B cell (primary cell): ENCODE data around the gene CSMD2. TPM values are rescaled to one million over a fixed set of nuclear protein-coding genes. Genes with fewer than 3 reads are reported as not detected.

Source experiments
- ATAC-seq: fragments of 200-7000 bp; cut with Tn5 transposase; one replicate; pipeline ENCODE4 v1.10.0; 2021; ENCODE audit warnings: low read depth, mild to moderate bottlenecking, moderate number of reproducible peaks, moderate library complexity
- CTCF ChIA-PET: fragments of 350-600 bp; sonication (Branson Sonifier 250); formaldehyde crosslinking; loops from one replicate; lab custom pipeline; 2021; ENCODE audit warnings: antibody characterized with exemption, inconsistent platforms; lab: Charles Lee
- POLR2A ChIA-PET: fragments of 350-600 bp; sonication (Branson Sonifier 250); formaldehyde crosslinking; loops from one replicate; lab custom pipeline; 2021; ENCODE audit warnings: antibody characterized with exemption; lab: Charles Lee
- DNase-seq: peaks from one replicate; pipeline ENCODE4 v3.0.0; 2013
- H2AFZ ChIP-seq: 2 replicates; pipeline ENCODE4 v1.6.1; 2012; ENCODE audit warnings: mild to moderate bottlenecking, low read depth, low read length; ENCODE audit not compliant: insufficient read depth, poor library complexity, severe bottlenecking
- H3K27ac ChIP-seq, 2 donors: 1 replicate in 1 of 2; 2 replicates in 1 of 2; pipeline ENCODE4 v1.5.1; 2012 to 2013; ENCODE audit warnings: low read length in 2 of 2, mild to moderate bottlenecking in 2 of 2, moderate library complexity in 1 of 2
- H3K27me3 ChIP-seq, 4 experiments: fragments of 200-600 bp in 1 of 4; sonication (generic) in 1 of 4; replicated peaks in 1 of 4; 1 replicate in 2 of 4; 2 replicates in 2 of 4; pipeline versions ENCODE4 v1.6.1 to v1.7.0; 2013 to 2016; ENCODE audit warnings: low read length in 3 of 4, mild to moderate bottlenecking in 2 of 4, mixed read lengths in 1 of 4, moderate library complexity in 1 of 4; ENCODE audit not compliant: insufficient read depth in 4 of 4, control insufficient read depth in 3 of 4; ENCODE audit errors: control extremely low read depth in 1 of 4
- H3K36me3 ChIP-seq, 2 experiments: replicated peaks in 1 of 2; 1 replicate in 1 of 2; 2 replicates in 1 of 2; pipeline versions ENCODE4 v1.6.1 to v1.7.1; 2013; ENCODE audit warnings: low read length in 1 of 2; ENCODE audit not compliant: insufficient read depth in 2 of 2, control insufficient read depth in 1 of 2; ENCODE audit errors: control extremely low read depth in 1 of 2, extremely low read depth in 1 of 2
- H3K4me1 ChIP-seq, 2 donors: fragments of 200-600 bp in 1 of 2; sonication (generic) in 1 of 2; 1 replicate in 1 of 2; 2 replicates in 1 of 2; pipeline versions ENCODE4 v1.5.1 to v1.6.1; 2013 to 2017; ENCODE audit warnings: low read length in 2 of 2; ENCODE audit not compliant: control insufficient read depth in 2 of 2, insufficient read depth in 2 of 2
- H3K4me2 ChIP-seq: replicated peaks from 2 replicates; pipeline ENCODE3; 2012; ENCODE audit warnings: mild to moderate bottlenecking, low read depth, low read length; ENCODE audit not compliant: poor library complexity, severe bottlenecking
- H3K4me3 ChIP-seq, 5 experiments: fragments of 200-600 bp in 1 of 5; sonication (generic) in 1 of 5; 1 replicate in 3 of 5; 2 replicates in 2 of 5; pipeline versions ENCODE4 v1.5.1 to v1.7.0; 2011 to 2016; ENCODE audit warnings: low read length in 4 of 5, mild to moderate bottlenecking in 4 of 5, low read depth in 2 of 5, control low read depth in 1 of 5, moderate library complexity in 1 of 5; ENCODE audit not compliant: insufficient read depth in 1 of 5; ENCODE audit errors: control extremely low read depth in 1 of 5, extremely low read depth in 1 of 5
- H3K79me2 ChIP-seq: fragments of 200-600 bp; sonication (generic); one replicate; pipeline ENCODE4 v1.6.0; 2016; ENCODE audit warnings: low read length; ENCODE audit not compliant: control insufficient read depth, insufficient read depth
- H3K9ac ChIP-seq: fragments of 200-600 bp; sonication (generic); 2 replicates; pipeline ENCODE4 v1.6.1; 2017; ENCODE audit warnings: mild to moderate bottlenecking, low read length, moderate library complexity
- H3K9me3 ChIP-seq, 3 donors: one replicate each; pipeline versions ENCODE4 v1.6.1 to v1.7.1; 2013; ENCODE audit warnings: low read length in 2 of 3; ENCODE audit not compliant: control insufficient read depth in 2 of 3, insufficient read depth in 1 of 3; ENCODE audit errors: control extremely low read depth in 1 of 3
- H4K20me1 ChIP-seq: 2 replicates; pipeline ENCODE4 v1.6.0; 2012; ENCODE audit warnings: mild to moderate bottlenecking, low read length; ENCODE audit not compliant: insufficient read depth, control insufficient read depth, poor library complexity, severe bottlenecking
- H3K27ac Mint-ChIP-seq: one replicate; pipeline ENCODE4 v1.8.0; 2021; ENCODE audit warnings: mixed read lengths
- H3K27me3 Mint-ChIP-seq: one replicate; pipeline ENCODE4 v1.8.0; 2021; ENCODE audit warnings: mixed read lengths
- H3K4me1 Mint-ChIP-seq: one replicate; pipeline ENCODE4 v1.8.0; 2021; ENCODE audit warnings: mixed read lengths
- H3K4me3 Mint-ChIP-seq: one replicate; pipeline ENCODE4 v1.8.0; 2021; ENCODE audit warnings: mixed read lengths
- H3K9me3 Mint-ChIP-seq: one replicate; pipeline ENCODE4 v1.8.0; 2022; ENCODE audit warnings: mixed read lengths; ENCODE audit not compliant: insufficient read depth
- EZH2 ChIP-seq: IDR thresholded peaks from 2 replicates; pipeline ENCODE4 v1.6.1; 2012; ENCODE audit warnings: borderline replicate concordance, low read depth, mild to moderate bottlenecking, moderate library complexity, low read length; ENCODE audit not compliant: insufficient read depth, poor library complexity, severe bottlenecking
- WGBS: methylation state at CpG from one replicate; pipeline ENCODE4 v1.1.5; 2013; ENCODE audit warnings: missing lambda C conversion rate; ENCODE audit not compliant: insufficient coverage; 5-methylcytosine and 5-hydroxymethylcytosine counted together
- intact Hi-C: fragments of 100-400 bp; cut with micrococcal nuclease; formaldehyde crosslinking; loops from one replicate; pipeline ENCODE4 v1.10.0; 2022
- polyA plus RNA-seq: library from polyadenylated mRNA; depleted of rRNA; stranded (reverse); fragments of >200 nt; gene quantifications from 2 replicates; pipeline ENCODE4 v1.2.3, GENCODE V29; 2012
- total RNA-seq, 2 donors: library from RNA; stranded (reverse); fragments of 120-200 nt in 1 of 2; gene quantifications; 1 replicate in 1 of 2; 2 replicates in 1 of 2; pipeline versions ENCODE4 v1.2.3 to v1.2.4, GENCODE V29; 2013 to 2022
- TF ChIP-seq, protein P1 (sequence below): fragments of 200-600 bp; IDR thresholded peaks from one replicate; pipeline ENCODE4 v1.8.0; 2022; ENCODE audit warnings: antibody characterized with exemption, mild to moderate bottlenecking

The CSMD2 gene
- total and polyA plus RNA-seq, 2 donors (not counting 1 experiment from before 2014, with no cell fraction given): not detected

DNA sequence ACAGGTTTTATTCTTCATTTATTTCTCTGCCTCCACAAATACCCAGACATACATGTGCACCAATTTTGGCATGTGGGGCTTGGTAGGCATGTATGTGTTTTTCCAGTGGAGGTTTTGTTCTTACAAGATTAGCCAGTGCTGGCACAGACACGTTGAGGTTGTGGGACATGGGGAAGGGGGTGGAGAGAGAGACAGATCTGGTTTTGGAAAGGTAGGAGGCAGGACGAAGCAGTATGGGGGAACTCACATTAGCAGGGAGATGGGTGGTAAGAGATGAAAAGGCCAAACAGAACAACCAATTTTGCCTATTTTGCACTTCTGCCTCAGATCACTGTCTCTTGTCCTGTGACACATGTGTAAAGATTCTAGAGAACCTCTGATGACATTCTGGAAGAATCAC, 467.2 kb downstream of the CSMD2 start:
- POLR2A ChIA-PET: no interaction called here
- DNase-seq: no peak
- H3K9me3 ChIP-seq: peaks cover 0 to 5% (median 1%) of the 10 kb centered on the region in 3 donors
- CTCF ChIA-PET: no interaction called here
- H3K4me3 Mint-ChIP-seq: no peak overlapping the region
- no peaks in the 10 kb centered on the region for H3K4me1 ChIP-seq
- WGBS: 55% methylated on average over 2 of the region's 2 CpGs
- peaks cover 0 to 2% (median 0%) of the 10 kb centered on the region in 4 experiments for H3K27me3 ChIP-seq
- no peaks in the 10 kb centered on the region for H3K4me1 Mint-ChIP-seq
- TF ChIP-seq, protein P1, sequence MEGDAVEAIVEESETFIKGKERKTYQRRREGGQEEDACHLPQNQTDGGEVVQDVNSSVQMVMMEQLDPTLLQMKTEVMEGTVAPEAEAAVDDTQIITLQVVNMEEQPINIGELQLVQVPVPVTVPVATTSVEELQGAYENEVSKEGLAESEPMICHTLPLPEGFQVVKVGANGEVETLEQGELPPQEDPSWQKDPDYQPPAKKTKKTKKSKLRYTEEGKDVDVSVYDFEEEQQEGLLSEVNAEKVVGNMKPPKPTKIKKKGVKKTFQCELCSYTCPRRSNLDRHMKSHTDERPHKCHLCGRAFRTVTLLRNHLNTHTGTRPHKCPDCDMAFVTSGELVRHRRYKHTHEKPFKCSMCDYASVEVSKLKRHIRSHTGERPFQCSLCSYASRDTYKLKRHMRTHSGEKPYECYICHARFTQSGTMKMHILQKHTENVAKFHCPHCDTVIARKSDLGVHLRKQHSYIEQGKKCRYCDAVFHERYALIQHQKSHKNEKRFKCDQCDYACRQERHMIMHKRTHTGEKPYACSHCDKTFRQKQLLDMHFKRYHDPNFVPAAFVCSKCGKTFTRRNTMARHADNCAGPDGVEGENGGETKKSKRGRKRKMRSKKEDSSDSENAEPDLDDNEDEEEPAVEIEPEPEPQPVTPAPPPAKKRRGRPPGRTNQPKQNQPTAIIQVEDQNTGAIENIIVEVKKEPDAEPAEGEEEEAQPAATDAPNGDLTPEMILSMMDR: no peak
- no peak for TF ChIP-seq EZH2
- H3K36me3 ChIP-seq: no peaks in the 10 kb centered on the region
- intact Hi-C loops: no loop called here
- no peak overlapping the region for H3K9ac ChIP-seq
- H3K27ac ChIP-seq: no peak overlapping the region
- H3K4me3 ChIP-seq: no peak overlapping the region
- H3K79me2 ChIP-seq: no peaks in the 10 kb centered on the region
- no peak overlapping the region for H3K27ac Mint-ChIP-seq
- no peak overlapping the region for H2AFZ ChIP-seq
- H3K9me3 Mint-ChIP-seq: no peaks in the 10 kb centered on the region
- no peak for ATAC-seq
- H4K20me1 ChIP-seq: no peaks in the 10 kb centered on the region
- H3K4me2 ChIP-seq: no peak overlapping the region
- peaks cover 28% of the 10 kb centered on the region for H3K27me3 Mint-ChIP-seq

DNA sequence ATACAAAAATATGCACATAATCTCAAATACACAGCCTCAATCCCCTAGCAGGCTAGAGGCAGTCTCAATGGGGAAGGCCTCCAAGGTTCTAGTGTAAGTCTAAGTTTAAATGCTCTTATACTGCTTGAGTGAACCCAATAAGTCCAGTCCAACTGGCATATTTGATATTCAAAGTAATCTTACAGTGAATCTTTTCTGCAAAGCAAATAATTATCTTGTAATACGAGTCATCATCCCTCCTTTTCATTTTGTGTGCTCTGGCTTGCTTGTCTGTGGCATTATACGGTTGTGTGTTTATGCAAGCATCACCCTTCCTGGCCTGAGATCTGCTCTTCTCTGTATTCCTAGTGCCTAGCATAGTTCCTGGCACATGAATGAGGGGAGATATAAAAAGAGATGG, 468.1 kb downstream of the CSMD2 start:
- Histone ChIP-seq H3K4me1 (no peaks in the 10 kb centered on the region), H3K9me3 (peaks cover 0 to 5% (median 1%) of the 10 kb centered on the region in 3 donors), H3K4me3 (no peak overlapping the region), H3K36me3 (no peaks in the 10 kb centered on the region), H4K20me1 (no peaks in the 10 kb centered on the region), H2AFZ (no peak overlapping the region), H3K27me3 (peaks cover 0 to 2% (median 0%) of the 10 kb centered on the region in 4 experiments), H3K27ac (no peak overlapping the region), H3K9ac (no peak overlapping the region), H3K4me2 (no peak overlapping the region), H3K79me2 (no peaks in the 10 kb centered on the region)
- TF ChIP-seq, protein P1: no peak
- TF ChIP-seq EZH2: no peak
- peaks cover 28% of the 10 kb centered on the region for H3K27me3 Mint-ChIP-seq
- ChIA-PET CTCF (no interaction called here), POLR2A (no interaction called here)
- ATAC-seq: no peak
- H3K4me1 Mint-ChIP-seq: no peaks in the 10 kb centered on the region
- WGBS: 100% methylated on average over 1 of the region's 2 CpGs
- DNase-seq: no peak
- intact Hi-C loops: no loop called here
- no peak overlapping the region for H3K4me3 Mint-ChIP-seq
- no peak overlapping the region for H3K27ac Mint-ChIP-seq
- H3K9me3 Mint-ChIP-seq: no peaks in the 10 kb centered on the region
